HG03097 (cell line): ENCODE data around the gene PDE4D.
"Not testable (repeated sequence)": the region's sequence is repeated elsewhere in the genome, so short reads cannot be mapped to it uniquely, and the experiment has no call there.

Experiments used
- ATAC-seq: cut with Tn5 transposase; IDR thresholded peaks from one replicate; pipeline ENCODE4 v1.9.1; 2021; ENCODE audit not compliant: unreplicated experiment, low FRiP score

The PDE4D gene

GRCh38 chr5:59772206-59772605 lies 121.3 kb downstream of the PDE4D start:
- ATAC-seq: no peak

GRCh38 chr5:59770953-59771352 lies 122.6 kb downstream of the PDE4D start:
- ATAC-seq: no peak

- ATAC-seq: no peak
Observed at GRCh38 chr5:59769832-59770231, 123.7 kb downstream of the PDE4D start.

- no peak for ATAC-seq
Observed at GRCh38 chr5:59769041-59769360, 124.5 kb downstream of the PDE4D start.

GRCh38 chr5:59768152-59769040 lies 125.1 kb downstream of the PDE4D start:
- ATAC-seq: no peak

GRCh38 chr5:59767681-59768151 lies 125.8 kb downstream of the PDE4D start:
- ATAC-seq: no peak

- ATAC-seq: no peak
Observed at GRCh38 chr5:59767211-59767605, 126.3 kb downstream of the PDE4D start.

GRCh38 chr5:59766427-59767210 lies 126.9 kb downstream of the PDE4D start:
- no peak for ATAC-seq

GRCh38 chr5:59765446-59765845 lies 128.1 kb downstream of the PDE4D start:
- no peak for ATAC-seq

- no peak for ATAC-seq
Observed at GRCh38 chr5:59764361-59764760, 129.2 kb downstream of the PDE4D start.

GRCh38 chr5:59763541-59763940 lies 130.0 kb downstream of the PDE4D start:
- ATAC-seq: no peak

GRCh38 chr5:59762232-59762631 lies 131.3 kb downstream of the PDE4D start:
- ATAC-seq: not testable (repeated sequence)

GRCh38 chr5:59760785-59761348 lies 132.7 kb downstream of the PDE4D start:
- peak; percentile 69 for ATAC-seq

GRCh38 chr5:59759600-59760351 lies 133.8 kb downstream of the PDE4D start:
- no peak for ATAC-seq

GRCh38 chr5:59758566-59758965 lies 135.0 kb downstream of the PDE4D start:
- no peak for ATAC-seq

GRCh38 chr5:59757442-59757841 lies 136.1 kb downstream of the PDE4D start:
- no peak for ATAC-seq

GRCh38 chr5:59756373-59757035 lies 137.0 kb downstream of the PDE4D start:
- no peak for ATAC-seq

GRCh38 chr5:59755476-59755875 lies 138.1 kb downstream of the PDE4D start:
- ATAC-seq: no peak

GRCh38 chr5:59753599-59753998 lies 139.9 kb downstream of the PDE4D start:
- no peak for ATAC-seq
